Endothelial cell (in vitro differentiated cells): ENCODE results near the gene HGFAC. TPM values are rescaled to one million over a fixed set of nuclear protein-coding genes. Genes with fewer than 3 reads are reported as not detected.

Source experiments
- DNase-seq: peaks from one replicate; pipeline ENCODE4 v3.0.0; 2021; ENCODE audit warnings: low spot score
- H3K27ac Mint-ChIP-seq: one replicate; pipeline ENCODE4 v1.8.0; 2021; ENCODE audit warnings: mixed read lengths, inconsistent platforms; ENCODE audit not compliant: unreplicated experiment
- H3K27me3 Mint-ChIP-seq: one replicate; pipeline ENCODE4 v1.8.0; 2021; ENCODE audit warnings: mild to moderate bottlenecking, moderate library complexity, mixed read lengths, inconsistent platforms; ENCODE audit not compliant: unreplicated experiment
- H3K36me3 Mint-ChIP-seq: one replicate; pipeline ENCODE4 v1.8.0; 2021; ENCODE audit warnings: mild to moderate bottlenecking, low read depth, mixed read lengths, inconsistent platforms; ENCODE audit not compliant: unreplicated experiment
- H3K4me1 Mint-ChIP-seq: one replicate; pipeline ENCODE4 v1.8.0; 2021; ENCODE audit warnings: mild to moderate bottlenecking, mixed read lengths, inconsistent platforms; ENCODE audit not compliant: unreplicated experiment
- H3K4me3 Mint-ChIP-seq: one replicate; pipeline ENCODE4 v1.8.0; 2021; ENCODE audit warnings: mild to moderate bottlenecking, mixed read lengths, inconsistent platforms; ENCODE audit not compliant: unreplicated experiment
- H3K9me3 Mint-ChIP-seq: one replicate; pipeline ENCODE4 v1.8.0; 2021; ENCODE audit warnings: mixed read lengths, inconsistent platforms; ENCODE audit not compliant: unreplicated experiment
- CTCF ChIP-seq: fragments of 200-600 bp; sonication (generic); IDR thresholded peaks from one replicate; pipeline ENCODE4 v1.5.0; 2021; ENCODE audit warnings: antibody characterized with exemption; ENCODE audit not compliant: unreplicated experiment
- total RNA-seq: library from RNA; stranded (reverse); fragmentation: NEBNext Ultra II Directional; extraction: Animal tissue kit (Norgen Biotek cat#: 25700); gene quantifications from one replicate; pipeline ENCODE4 v1.2.1, GENCODE V29; 2021; ENCODE audit not compliant: unreplicated experiment

Gene HGFAC
- total RNA-seq, 1 donor from 2014 or later, result 2.4 TPM

GRCh38 chr4:3422241-3422801, 19.4 kb upstream of the HGFAC start:
- H3K27me3 Mint-ChIP-seq, result peaks cover 6% of the 10 kb centered on the region
- DNase-seq, result no peak
- no peak overlapping the region for H3K27ac Mint-ChIP-seq
- peaks cover 32% of the 10 kb centered on the region for H3K36me3 Mint-ChIP-seq
- H3K4me3 Mint-ChIP-seq, result peak overlapping the region; percentile 63
- H3K9me3 Mint-ChIP-seq, result no peaks in the 10 kb centered on the region
- no peak for TF ChIP-seq CTCF
- no peaks in the 10 kb centered on the region for H3K4me1 Mint-ChIP-seq

- H3K27ac Mint-ChIP-seq, result no peak overlapping the region
- no peak for DNase-seq
- H3K9me3 Mint-ChIP-seq, result no peaks in the 10 kb centered on the region
- H3K27me3 Mint-ChIP-seq, result peaks cover 6% of the 10 kb centered on the region
- H3K4me1 Mint-ChIP-seq, result no peaks in the 10 kb centered on the region
- no peak for TF ChIP-seq CTCF
- peak overlapping the region; percentile 63 for H3K4me3 Mint-ChIP-seq
- peaks cover 27% of the 10 kb centered on the region for H3K36me3 Mint-ChIP-seq
Observed at GRCh38 chr4:3422808-3423297, 18.9 kb upstream of the HGFAC start.

- DNase-seq, result no peak
- no peak overlapping the region for H3K27ac Mint-ChIP-seq
- no peak overlapping the region for H3K4me3 Mint-ChIP-seq
- H3K27me3 Mint-ChIP-seq, result peaks cover 6% of the 10 kb centered on the region
- H3K36me3 Mint-ChIP-seq, result peaks cover 25% of the 10 kb centered on the region
- no peaks in the 10 kb centered on the region for H3K4me1 Mint-ChIP-seq
- TF ChIP-seq CTCF, result no peak
- no peaks in the 10 kb centered on the region for H3K9me3 Mint-ChIP-seq
Observed at GRCh38 chr4:3423406-3423805, 18.4 kb upstream of the HGFAC start.

- Mint-ChIP-seq H3K27ac (no peak overlapping the region), H3K36me3 (peaks cover 26% of the 10 kb centered on the region), H3K27me3 (peaks cover 8% of the 10 kb centered on the region), H3K9me3 (no peaks in the 10 kb centered on the region), H3K4me3 (no peak overlapping the region), H3K4me1 (no peaks in the 10 kb centered on the region)
- TF ChIP-seq CTCF, result no peak
- DNase-seq, result no peak
Observed at GRCh38 chr4:3423952-3424351, 17.8 kb upstream of the HGFAC start.

- H3K4me1 Mint-ChIP-seq, result no peaks in the 10 kb centered on the region
- peaks cover 32% of the 10 kb centered on the region for H3K36me3 Mint-ChIP-seq
- no peak for DNase-seq
- peaks cover 13% of the 10 kb centered on the region for H3K27me3 Mint-ChIP-seq
- TF ChIP-seq CTCF, result no peak
- H3K27ac Mint-ChIP-seq, result no peak overlapping the region
- H3K4me3 Mint-ChIP-seq, result no peak overlapping the region
- H3K9me3 Mint-ChIP-seq, result no peaks in the 10 kb centered on the region
Observed at GRCh38 chr4:3424522-3425095, 17.2 kb upstream of the HGFAC start.
